Measurements from ENCODE around the gene GTF2A1.

GRCh38 chr14:81263777-81264410 is 43.1 kb upstream of the GTF2A1 start:
- TF ChIP-seq EZH2phosphoT487 (IDR thresholded peaks at IDR 0.05; ENCODE audit: borderline replicate concordance, low read depth, low read length): no peak
- no peak for TF ChIP-seq CTCF (conservative IDR thresholded peaks at IDR 0.05; ENCODE audit: low read length)
